K562 (cell line): ENCODE data around the gene TCF7. TPM values are rescaled to one million over a fixed set of nuclear protein-coding genes. Genes with fewer than 3 reads are reported as not detected.

ENCODE experiments used
- ATAC-seq: fragments of 200-7000 bp; cut with Tn5 transposase; 3 replicates; pipeline ENCODE4 v1.9.1; 2020; ENCODE audit warnings: moderate library complexity
- BruUV-seq: library from RNA; stranded (reverse); fragments of 400-500 nt; replicated peaks from 2 replicates; lab custom pipeline; 2021; lab: Mats Ljungman, UMichigan
- CTCF ChIA-PET: fragments of 300-600 bp; formaldehyde crosslinking; extraction: SDS; loops from one replicate; lab custom pipeline; 2021; ENCODE audit warnings: low intra/inter-chr PET ratio; lab: Yijun Ruan, JAX
- POLR2A ChIA-PET: fragments of 300-600, 350-650 bp; sonication (Branson Sonifier 250); formaldehyde crosslinking; extraction: SDS; loops from one replicate; lab custom pipeline; 2021; ENCODE audit warnings: antibody characterized with exemption, inconsistent platforms; lab: Yijun Ruan, JAX
- DNase-seq, 4 experiments: peaks; one replicate each; pipeline versions ENCODE4 v3.0.0 to v3.0.0-alpha.2; 2011 to 2018; ENCODE audit warnings: low spot score in 3 of 4, mixed read lengths in 3 of 4; ENCODE audit errors: extremely low read depth in 1 of 4
- FAIRE-seq: peaks from 2 replicates; lab custom pipeline; 2011; peaks lifted over from hg19 to GRCh38; lab: Jason Lieb, UNC
- H2AFZ ChIP-seq: 2 replicates; pipeline ENCODE4 v1.6.0; 2011; ENCODE audit warnings: low read depth, low read length, control low read depth, inconsistent platforms
- H3K27ac ChIP-seq: fragments of 200-600 bp; 3 replicates; pipeline ENCODE4 v1.8.0; 2011; ENCODE audit warnings: low read depth, mild to moderate bottlenecking, control low read depth, inconsistent platforms, low read length, moderate library complexity, mixed read lengths; ENCODE audit errors: extremely low read depth
- H3K27me3 ChIP-seq, 2 experiments: fragments of 300-600 bp in 1 of 2; 2 replicates in 1 of 2; 3 replicates in 1 of 2; pipeline versions ENCODE4 v1.6.0 to v1.8.0; 2011; ENCODE audit warnings: inconsistent platforms in 2 of 2, low read length in 2 of 2, mild to moderate bottlenecking in 1 of 2, mixed read lengths in 1 of 2, moderate library complexity in 1 of 2; ENCODE audit not compliant: control insufficient read depth in 2 of 2, insufficient read depth in 2 of 2
- H3K36me3 ChIP-seq: fragments of 300-600 bp; 3 replicates; pipeline ENCODE4 v1.8.0; 2011; ENCODE audit warnings: mild to moderate bottlenecking, low read length, inconsistent platforms; ENCODE audit not compliant: control insufficient read depth, insufficient read depth
- H3K4me1 ChIP-seq, 2 experiments: fragments of 200-600 bp in 1 of 2; replicated peaks in 1 of 2; 2 replicates in 1 of 2; 3 replicates in 1 of 2; pipeline versions ENCODE4 v1.5.1 to v1.8.0; 2011; ENCODE audit warnings: inconsistent platforms in 2 of 2, low read length in 2 of 2, mild to moderate bottlenecking in 1 of 2, mixed read lengths in 1 of 2, moderate library complexity in 1 of 2; ENCODE audit not compliant: control insufficient read depth in 2 of 2, insufficient read depth in 2 of 2
- H3K4me2 ChIP-seq: 2 replicates; pipeline ENCODE4 v1.6.1; 2011; ENCODE audit warnings: low read length, control low read depth, inconsistent platforms, mixed read lengths; ENCODE audit not compliant: insufficient read depth
- H3K4me3 ChIP-seq: fragments of 200-600 bp; sonication (generic), shearing (Covaris generic); 2 replicates; pipeline ENCODE4 v1.5.1; 2016; ENCODE audit warnings: control low read depth, inconsistent platforms
- H3K79me2 ChIP-seq: fragments of 200-600 bp; 3 replicates; pipeline ENCODE4 v1.8.0; 2011; ENCODE audit warnings: low read length, inconsistent platforms; ENCODE audit not compliant: control insufficient read depth, insufficient read depth
- H3K9ac ChIP-seq, 2 experiments: 2 replicates each; pipeline versions ENCODE4 v1.6.0 to v1.6.1; 2011; ENCODE audit warnings: low read depth in 2 of 2, low read length in 2 of 2, control low read depth in 1 of 2, inconsistent platforms in 1 of 2, mild to moderate bottlenecking in 1 of 2, mixed read lengths in 1 of 2; ENCODE audit not compliant: insufficient read depth in 1 of 2
- H3K9me1 ChIP-seq: one replicate; pipeline ENCODE4 v1.6.0; 2011; ENCODE audit warnings: inconsistent platforms, mild to moderate bottlenecking, low read length, moderate library complexity; ENCODE audit not compliant: control insufficient read depth, insufficient read depth
- H3K9me3 ChIP-seq: replicated peaks from 2 replicates; pipeline ENCODE4 v1.5.1; 2011; ENCODE audit warnings: low read depth, low read length, inconsistent platforms; ENCODE audit not compliant: control insufficient read depth, insufficient read depth
- H4K20me1 ChIP-seq: replicated peaks from 2 replicates; pipeline ENCODE4 v1.6.1; 2011; ENCODE audit warnings: low read length, inconsistent platforms, mixed read lengths; ENCODE audit not compliant: control insufficient read depth, insufficient read depth
- ATF7 ChIP-seq: fragments of 450-650 bp; IDR thresholded peaks from 2 replicates; pipeline ENCODE4 v1.7.1; 2014; ENCODE audit warnings: mild to moderate bottlenecking, moderate library complexity
- KLF10 ChIP-seq: fragments of 250-450 bp; sonication (Bioruptor Pico); IDR thresholded peaks from 2 replicates; pipeline ENCODE4 v1.6.1; 2021; ENCODE audit warnings: matching md5 sums
- NBN ChIP-seq: fragments of 450-650 bp; IDR thresholded peaks from 2 replicates; pipeline ENCODE4 v1.6.1; 2016; ENCODE audit warnings: low read depth, mild to moderate bottlenecking
- PURB ChIP-seq: sonication (generic); formaldehyde crosslinking; IDR thresholded peaks from 2 replicates; pipeline ENCODE4 v1.9.0; 2021; ENCODE audit warnings: low read depth, mild to moderate bottlenecking, missing genetic modification reagents
- TAF7 ChIP-seq: fragments of 450-650 bp; IDR thresholded peaks from 2 replicates; pipeline ENCODE4 v1.6.1; 2016; ENCODE audit warnings: missing genetic modification characterization, missing compliant biosample characterization
- ZNF239 ChIP-seq: fragments of 250-450 bp; sonication (Bioruptor Pico); IDR thresholded peaks from 2 replicates; pipeline ENCODE4 v1.4.0; 2020; ENCODE audit warnings: mild to moderate bottlenecking
- WGBS: fragments of 100-300 bp; shearing (Covaris generic); methylation state at CpG from one replicate; pipeline ENCODE4 v1.1.6; 2016; ENCODE audit warnings: low coverage, mixed read lengths; ENCODE audit not compliant: insufficient coverage; ENCODE audit errors: missing lambda C conversion rate; 5-methylcytosine and 5-hydroxymethylcytosine counted together
- in situ Hi-C: fragments of 300-500 bp; cut with MboI; formaldehyde crosslinking; loops from 4 replicates; pipeline ENCODE4 v1.15.0; 2018; ENCODE audit warnings: inconsistent platforms, mixed read lengths
- intact Hi-C: fragments of 100-400 bp; cut with micrococcal nuclease; formaldehyde crosslinking; loops from 2 replicates; pipeline ENCODE4 v1.14.2; 2022
- polyA plus RNA-seq, 8 experiments: library from polyadenylated mRNA; depleted of rRNA in 4 of 8; stranded (reverse) in 5 of 8; unstranded in 3 of 8; fragments of >200 nt; fragmentation: Nextera tagmentation in 2 of 8; fragmentation: Illumina TruSeq in 1 of 8; extraction: Ambion mirVana in 2 of 8; extraction: Trizol in 1 of 8; gene quantifications; 2 replicates each; pipeline versions ENCODE4 v1.2.1 to v1.2.3, GENCODE V29; 2011 to 2014; ENCODE audit warnings: inconsistent platforms in 1 of 8, missing spikeins in 1 of 8
- total RNA-seq, 7 experiments: library from RNA; depleted of rRNA in 6 of 7; stranded (reverse); fragments of >200 nt in 6 of 7; fragmentation: Illumina TruSeq in 2 of 7; extraction: Trizol in 2 of 7; gene quantifications; 2 replicates each; pipeline versions ENCODE4 v1.2.1 to v1.2.3, GENCODE V29; 2011 to 2021; ENCODE audit warnings: low replicate concordance in 1 of 7

The TCF7 gene
- total and polyA plus RNA-seq, 9 of the 15 experiments (the other 6 are each of a cell fraction or from before 2014, with no cell fraction given), result 1.6 to 14.9 (median 4.2) TPM

GRCh38 chr5:134145041-134145757 is 30.7 kb downstream of the TCF7 start:
- Histone ChIP-seq H3K9ac (no peak overlapping the region), H3K9me3 (no peaks in the 10 kb centered on the region), H4K20me1 (peaks cover 38% of the 10 kb centered on the region), H3K79me2 (peaks cover 28% of the 10 kb centered on the region), H3K4me1 (peaks cover 7 to 24% of the 10 kb centered on the region in 2 experiments; a peak in 4 of 5 replicates), H3K27me3 (no peaks in the 10 kb centered on the region), H3K36me3 (peaks cover 84% of the 10 kb centered on the region), H2AFZ (no peak overlapping the region), H3K4me2 (no peak overlapping the region), H3K4me3 (no peak overlapping the region), H3K9me1 (no peaks in the 10 kb centered on the region), H3K27ac (no peak overlapping the region)
- ATAC-seq (no peak), DNase-seq (no peak), FAIRE-seq (no peak)
- intact Hi-C loops (no loop called here), in situ Hi-C loops (loop anchor here (5.0 kb wide), 1 partner anchor 103 kb away; no protein-coding TSS in a partner anchor)
- CTCF ChIA-PET, result interaction anchor here (0.6 to 2.5 kb wide), 3 partner anchors 106 to 551 kb away, joined by 3 to 22 read pairs (median 5); no protein-coding TSS in a partner anchor
- POLR2A ChIA-PET, result interaction anchor here (0.9 to 1.0 kb wide), 2 partner anchors 21 to 144 kb away, joined by 3 read pairs; no protein-coding TSS in a partner anchor
- WGBS, result 76% methylated on average over 1 of the region's 1 CpG
- BruUV-seq, result no TSS peak
- TF ChIP-seq TAF7 (tag), result no peak
- no peak for TF ChIP-seq ATF7
- TF ChIP-seq KLF10 (CRISPR knock-in tag), result no peak
- TF ChIP-seq PURB (CRISPR knock-in tag), result no peak
- TF ChIP-seq NBN, result no peak
- TF ChIP-seq ZNF239, result no peak
